NCI-H2227 (cell line): ENCODE measurements around the gene WDR33.

Experiments
- DNase-seq: peaks from one replicate; lab custom pipeline; 2025; ENCODE audit not compliant: unreplicated experiment; lab: John Stamatoyannopoulos, UW

WDR33 gene

DNA sequence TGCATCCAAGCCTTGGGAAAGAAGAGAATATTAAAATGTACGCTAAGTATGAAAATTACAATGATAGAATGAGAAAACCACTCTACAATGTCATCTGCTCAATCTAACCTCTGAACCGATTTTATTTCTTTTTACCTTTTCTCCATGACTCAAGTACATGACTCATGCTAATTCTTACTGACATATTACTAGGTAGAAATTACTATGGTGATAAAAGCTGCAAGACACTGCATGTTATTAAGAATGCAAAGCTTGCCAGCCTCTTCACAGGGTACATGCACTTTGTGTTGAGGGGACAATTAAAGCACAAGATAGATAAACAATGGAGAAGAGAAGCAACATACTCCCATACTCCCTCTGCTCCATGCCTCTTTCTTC, 89.0 kb downstream of the WDR33 start:
- DNase-seq: no peak

DNA sequence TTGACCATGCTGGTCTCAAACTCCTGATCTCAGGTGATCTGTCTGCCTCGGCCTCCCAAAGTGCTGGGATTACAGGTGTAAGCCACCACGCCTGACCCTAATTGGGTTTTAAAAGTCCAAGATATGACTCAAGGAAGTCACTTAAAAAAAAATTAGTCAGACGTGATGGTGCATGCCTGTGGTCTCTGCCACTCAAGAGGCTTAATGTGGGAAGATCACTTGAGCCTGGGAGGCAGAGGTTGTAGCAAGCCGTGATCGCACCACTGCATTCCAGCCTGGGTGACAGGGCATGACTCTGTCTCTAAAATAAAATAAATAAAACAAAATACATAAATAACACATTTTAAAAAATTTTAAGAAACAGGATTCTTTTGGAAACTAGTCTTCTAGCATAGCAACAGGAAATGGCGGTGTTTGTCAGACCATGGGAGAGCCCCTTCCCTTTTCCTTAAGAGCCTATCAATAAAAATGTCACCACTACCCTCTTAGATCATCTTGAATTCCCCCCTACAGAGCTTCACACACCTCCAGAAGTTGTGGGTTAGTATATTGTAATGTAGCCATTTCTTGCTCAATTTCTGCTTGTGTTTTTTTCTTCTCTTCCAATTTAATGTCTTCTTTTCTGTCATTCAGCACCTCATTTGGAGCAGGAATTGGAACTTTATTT, 89.5 kb downstream of the WDR33 start:
- no peak for DNase-seq

DNA sequence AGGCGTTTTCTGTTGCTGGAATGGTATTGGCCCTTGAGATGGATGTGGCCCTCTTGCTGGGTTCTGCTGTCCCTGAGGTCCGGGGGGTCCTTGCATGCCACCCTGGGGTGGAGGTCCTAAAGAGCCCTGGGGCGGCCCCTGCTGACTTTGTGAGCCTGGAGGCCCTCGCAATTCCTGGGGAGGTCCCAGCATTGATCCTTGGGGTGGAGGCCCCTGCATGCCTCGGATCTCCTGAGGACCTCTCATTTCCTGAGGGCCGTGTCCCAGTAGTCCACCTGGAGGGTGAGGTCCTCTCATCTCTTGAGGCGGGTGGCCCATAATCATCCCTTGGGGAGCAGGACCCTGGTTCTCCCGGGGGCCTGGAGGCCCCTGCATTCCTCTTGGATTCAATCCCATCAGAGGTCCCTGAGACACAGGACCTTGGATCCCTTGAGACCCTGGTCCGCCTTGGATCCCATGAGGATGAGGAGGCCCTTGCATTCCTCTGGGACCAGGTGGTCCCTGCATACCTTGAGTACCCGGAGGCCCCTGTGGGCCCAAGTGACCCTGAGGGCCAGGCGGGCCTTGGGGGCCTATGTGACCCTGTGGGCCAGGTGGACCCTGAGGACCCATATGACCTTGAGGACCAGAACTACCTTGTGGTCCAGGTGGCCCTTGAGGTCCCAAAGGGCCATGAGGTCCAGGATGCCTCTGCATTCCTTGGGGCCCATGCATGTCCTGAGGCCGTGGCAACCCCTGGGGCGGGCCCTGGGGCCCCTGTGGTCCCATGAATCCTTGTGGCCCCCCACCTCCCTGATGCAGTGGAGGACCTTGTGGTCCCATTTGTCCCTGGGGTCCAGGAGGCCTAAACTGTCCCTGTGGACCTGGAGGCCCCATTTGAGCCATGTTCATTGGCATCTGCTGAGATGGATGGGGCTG, 91.4 kb downstream of the WDR33 start:
- DNase-seq: no peak

DNA sequence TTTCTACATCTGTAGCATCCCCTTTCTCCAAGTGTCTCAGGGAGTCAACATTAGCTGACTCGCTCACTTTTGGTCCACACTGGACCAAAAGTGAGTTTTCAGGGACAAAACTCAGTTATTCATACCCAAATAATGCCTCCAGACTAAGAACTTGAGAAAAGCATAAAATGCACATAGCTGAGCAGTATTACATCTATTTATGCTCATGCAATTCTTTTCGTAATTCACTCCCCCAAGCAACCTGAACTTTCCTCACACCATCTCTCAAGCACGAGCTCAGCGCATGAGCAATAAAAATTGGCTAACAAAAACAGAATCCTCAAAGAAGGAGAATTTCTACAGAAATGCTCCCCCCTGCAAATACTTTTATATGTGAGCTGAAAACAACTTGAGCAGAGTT, 92.7 kb downstream of the WDR33 start:
- DNase-seq: no peak

DNA sequence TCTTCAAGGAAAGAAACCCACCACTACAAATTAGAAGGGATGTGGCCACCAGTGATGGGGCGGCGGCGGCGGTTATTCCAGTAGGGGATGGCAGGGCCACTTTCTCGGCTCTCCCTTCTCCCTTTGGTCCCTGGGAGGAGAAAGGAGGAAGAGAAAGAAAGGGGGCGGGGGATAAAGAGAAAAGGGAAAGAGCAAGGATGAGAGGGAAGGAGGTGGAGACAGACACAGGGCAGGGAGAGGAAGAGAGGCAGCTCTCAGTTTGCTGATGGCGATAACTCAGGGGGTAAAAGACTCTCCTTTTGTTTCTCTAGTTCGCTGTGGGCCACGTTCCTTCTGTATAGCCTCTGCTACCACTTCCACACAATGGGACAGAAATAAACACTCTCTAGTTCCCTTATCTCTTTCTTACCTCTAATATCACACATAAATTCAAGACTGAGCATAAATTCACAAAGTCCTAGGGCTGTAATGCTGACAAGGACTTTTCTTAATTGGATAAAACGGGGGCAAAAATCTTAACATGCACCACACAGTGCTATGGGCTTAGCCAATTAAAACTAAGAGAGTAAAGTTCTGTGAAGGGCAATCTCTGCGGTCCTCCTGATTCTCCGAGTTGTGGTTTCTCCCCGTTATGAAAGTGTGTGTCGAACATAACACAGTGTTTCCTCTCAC, 95.1 kb downstream of the WDR33 start:
- DNase-seq: no peak

DNA sequence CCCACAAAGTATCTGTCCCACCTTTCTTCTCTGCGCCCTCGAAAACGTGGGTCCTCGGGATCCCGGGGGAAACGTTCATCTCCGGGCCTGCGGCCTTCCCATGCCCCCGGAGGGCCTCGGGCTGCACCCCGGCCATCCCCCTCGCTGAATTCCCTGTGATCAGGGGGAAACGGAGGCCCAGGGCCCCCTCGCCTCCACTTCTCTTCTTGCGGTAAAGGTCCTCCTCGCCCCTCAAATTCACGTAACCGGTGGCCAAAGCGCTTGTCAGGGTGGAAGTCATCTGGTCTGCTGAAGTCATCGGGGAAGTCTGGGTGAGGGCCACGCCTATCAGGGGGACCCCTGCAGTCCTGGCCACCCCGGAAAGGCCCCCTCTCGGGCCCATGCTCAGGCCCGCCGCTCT, 97.4 kb downstream of the WDR33 start:
- no peak for DNase-seq

DNA sequence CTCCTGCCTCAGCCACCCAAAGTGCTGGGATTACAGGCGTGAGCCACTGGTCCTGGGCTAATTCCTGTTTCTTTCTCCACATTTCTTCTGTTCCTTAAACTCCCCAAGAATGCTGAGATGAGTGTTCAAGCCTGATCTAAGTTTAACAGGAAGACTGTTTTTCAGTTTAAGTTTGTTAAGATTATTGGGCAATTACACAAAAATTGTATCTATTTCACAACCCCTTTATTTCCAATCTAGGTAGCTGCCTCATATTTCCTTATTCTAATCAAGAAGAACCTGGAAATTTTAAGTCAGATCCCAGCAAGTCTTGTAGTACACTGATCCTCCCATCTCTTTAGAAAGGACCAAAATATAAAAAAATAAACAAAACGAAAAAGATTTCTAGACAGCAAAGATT, 98.0 kb downstream of the WDR33 start:
- DNase-seq: no peak

DNA sequence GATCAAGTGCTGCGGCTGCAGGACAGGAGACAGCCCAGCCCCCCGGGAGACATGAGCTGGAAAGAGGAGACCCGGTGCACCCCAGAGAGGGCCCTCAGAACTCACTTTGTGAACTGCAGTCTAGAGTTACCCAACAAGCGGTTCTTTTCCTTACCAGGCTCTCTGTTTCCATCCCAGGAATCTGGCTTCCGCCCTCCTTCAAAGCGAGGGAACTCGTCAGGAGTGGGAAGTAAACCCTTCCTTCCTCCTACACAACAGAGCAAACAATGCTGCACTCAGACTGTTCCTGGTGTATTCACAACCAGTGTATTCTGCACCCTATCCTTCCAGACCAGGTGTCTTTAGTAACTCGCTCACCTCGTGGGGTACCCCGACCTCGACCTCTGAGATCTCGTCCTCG, 101.6 kb downstream of the WDR33 start:
- DNase-seq: no peak

DNA sequence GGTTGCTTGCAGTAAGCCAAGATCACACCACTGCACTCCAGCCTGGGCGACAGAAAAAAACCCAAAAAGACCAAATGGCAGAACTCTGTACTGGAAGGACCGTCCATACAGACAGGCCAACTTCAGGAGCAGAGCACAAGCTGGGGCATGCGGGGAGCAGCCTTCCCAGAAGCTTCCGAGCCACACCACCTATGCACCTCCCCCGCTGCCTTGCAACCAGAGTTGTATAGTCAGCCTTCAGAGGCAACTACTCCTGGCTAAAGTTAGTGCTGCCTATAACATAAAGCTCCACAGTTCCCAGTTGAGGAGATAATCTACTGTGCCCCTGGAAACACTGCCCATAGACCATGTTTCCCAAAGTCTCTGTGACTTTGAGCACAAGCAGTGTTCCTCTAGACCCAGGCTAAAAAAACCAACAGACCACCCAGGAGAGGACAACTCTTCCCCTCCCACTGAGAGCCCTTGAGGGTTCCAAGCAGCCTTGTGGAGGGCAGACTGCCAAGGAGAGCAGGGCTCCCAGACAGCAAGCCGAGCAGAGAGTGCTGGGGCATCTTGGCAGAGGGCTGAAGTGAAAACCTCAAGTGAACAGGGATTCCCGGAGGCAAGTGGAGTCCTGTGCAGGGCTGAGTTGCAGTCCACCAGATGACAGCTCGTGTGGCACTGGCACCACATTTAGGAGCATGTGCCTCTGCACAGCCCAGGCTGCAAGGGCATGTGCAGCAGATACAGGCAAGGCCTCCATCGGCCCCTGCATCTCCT, 102.9 kb downstream of the WDR33 start:
- no peak for DNase-seq

DNA sequence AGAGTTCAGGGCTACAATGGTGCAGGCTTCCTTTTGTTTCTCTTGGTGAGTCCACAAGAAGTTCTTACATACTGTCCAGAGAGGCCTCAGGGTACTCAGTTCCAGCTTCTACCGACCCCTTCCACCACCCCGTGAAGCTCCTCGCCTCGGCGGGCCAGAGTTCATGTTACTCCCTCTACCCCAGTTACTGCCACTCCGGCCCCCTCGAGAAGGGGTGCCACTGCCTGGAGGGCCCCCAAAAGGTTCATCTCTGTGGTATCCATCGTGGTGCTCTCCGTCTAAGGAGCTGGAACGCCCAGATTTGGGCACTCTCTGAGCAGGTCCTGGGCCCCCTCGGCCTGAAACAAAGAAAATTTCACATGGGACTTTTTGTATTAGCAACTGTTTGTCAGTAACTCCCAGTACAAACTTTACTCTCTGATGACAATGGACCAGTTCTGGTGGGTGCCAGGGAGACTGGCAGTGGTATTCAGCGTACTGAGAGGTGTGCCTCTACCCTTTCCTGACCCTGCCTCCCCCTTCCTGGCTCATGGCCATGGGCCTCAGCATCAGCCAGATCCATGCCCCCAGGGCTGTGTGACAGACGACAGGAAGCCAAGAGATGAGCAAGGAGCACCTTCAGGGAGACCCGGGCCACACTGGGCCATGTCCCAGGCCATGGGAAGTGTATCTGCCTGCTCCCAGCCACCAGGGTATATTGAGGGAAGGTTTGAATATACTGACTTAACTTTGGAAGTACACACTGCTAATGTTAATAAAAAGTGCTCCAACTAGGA, 104.6 kb downstream of the WDR33 start:
- no peak for DNase-seq

DNA sequence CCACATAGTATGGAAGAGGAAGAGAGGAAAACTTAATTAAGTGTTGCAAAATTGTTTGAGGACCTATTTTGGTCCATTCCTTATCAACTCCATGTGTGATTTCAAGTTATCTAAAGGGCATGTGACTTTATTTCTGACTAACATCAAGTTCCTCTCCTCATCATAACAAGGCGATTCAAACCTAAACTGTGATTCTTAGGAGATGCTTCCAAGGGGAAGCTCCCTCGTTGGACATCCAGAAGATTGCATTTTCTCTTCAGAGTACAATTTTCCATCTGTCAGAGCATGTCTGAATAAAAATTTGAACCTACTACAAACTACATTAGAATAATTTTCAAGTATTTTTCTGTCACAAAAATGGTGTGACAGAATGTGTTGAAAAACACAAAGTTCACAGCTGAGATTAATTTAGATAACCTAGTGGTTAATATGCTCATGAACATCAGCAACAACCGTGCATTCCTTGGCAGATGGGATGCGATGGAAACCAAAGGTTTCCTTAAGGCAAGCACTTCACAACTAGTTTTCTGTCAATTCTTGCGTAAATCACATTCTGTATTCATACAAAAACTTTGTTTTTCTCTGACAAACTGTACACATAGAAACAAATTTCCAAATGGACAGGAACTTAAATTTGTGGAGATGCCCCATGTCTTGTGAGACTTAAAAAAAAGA, 105.4 kb downstream of the WDR33 start:
- no peak for DNase-seq

DNA sequence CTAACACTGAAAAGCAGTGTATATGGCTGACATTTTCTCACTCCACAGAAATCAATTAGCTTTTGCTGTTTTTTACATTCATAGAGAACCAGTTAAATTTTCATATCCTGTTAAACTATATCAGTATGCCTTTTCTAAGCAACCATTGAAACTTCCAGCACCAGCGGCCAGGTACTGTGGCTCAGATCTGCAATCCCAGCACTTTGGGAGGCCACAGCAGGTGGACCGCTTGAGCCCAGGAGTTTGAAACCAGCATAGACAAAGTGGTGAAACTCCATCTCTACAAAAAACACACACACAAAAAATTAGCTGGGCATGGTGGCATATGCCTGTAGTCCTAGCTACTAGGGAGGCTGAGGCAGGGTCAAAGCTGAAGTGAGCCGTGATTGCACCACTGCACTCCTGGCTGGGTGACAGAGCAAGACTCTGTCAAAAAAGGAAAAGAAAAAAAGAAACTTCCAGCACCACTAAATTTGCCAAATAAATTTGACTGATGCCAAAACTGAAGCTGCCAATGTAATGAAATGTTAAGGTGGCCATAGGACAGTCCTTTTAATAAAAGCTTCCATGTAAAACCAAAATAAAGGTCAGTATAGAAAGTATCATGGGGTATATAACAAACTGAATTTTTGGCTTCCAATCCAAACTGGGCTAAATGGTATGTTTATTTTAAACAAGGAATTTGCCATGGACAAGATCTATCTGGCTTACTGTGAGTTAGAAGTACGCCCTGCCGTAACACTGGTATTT, 106.2 kb downstream of the WDR33 start:
- DNase-seq: no peak

DNA sequence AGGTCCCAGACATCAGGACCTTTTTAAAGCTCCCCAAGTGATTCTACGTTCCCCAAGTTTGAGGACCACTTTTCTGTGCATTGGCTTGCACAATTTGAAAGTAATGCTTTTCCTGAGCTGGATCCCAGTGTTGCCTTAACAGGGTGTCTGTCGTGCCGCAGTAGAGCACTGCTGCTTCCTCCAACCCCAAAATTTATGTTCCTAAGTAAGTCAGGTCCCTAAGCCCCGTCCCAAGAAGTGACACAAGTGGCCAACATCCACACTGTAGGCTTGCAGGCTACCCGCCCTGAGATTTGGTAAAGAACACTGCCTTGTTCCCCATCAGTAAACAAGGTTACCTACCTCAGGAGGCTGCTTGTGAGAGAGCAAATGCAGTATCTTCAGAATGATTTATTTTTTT, 107.7 kb downstream of the WDR33 start:
- no peak for DNase-seq

DNA sequence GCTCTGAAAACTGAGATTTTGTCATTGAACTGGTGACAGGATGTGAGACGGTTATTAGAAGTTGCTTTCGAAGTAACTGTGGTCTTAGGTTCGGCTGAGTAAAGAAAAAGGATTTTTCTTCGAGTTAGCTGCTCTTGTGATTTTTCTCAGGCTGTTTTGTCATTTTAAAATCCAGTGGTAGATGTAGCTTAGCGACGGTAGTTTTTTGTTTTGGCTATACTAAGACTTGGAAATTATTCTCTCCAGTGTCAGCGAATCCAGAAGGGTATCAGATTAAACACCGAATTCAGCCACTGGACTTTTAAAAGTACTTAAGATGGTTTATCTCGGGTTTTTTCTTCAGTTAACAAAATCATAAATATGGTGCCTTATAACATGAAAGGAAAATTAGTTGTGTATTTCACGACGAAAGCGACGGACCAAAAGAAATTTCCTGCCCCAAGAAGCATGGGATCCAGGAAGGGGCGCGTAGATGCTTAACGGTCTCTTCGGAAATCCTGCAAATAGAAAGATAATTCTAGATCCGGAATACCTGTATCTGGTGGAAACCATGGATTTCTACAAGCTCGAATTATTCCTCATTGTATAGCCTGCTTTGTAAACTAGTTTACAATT, 108.5 kb downstream of the WDR33 start:
- DNase-seq: no peak

DNA sequence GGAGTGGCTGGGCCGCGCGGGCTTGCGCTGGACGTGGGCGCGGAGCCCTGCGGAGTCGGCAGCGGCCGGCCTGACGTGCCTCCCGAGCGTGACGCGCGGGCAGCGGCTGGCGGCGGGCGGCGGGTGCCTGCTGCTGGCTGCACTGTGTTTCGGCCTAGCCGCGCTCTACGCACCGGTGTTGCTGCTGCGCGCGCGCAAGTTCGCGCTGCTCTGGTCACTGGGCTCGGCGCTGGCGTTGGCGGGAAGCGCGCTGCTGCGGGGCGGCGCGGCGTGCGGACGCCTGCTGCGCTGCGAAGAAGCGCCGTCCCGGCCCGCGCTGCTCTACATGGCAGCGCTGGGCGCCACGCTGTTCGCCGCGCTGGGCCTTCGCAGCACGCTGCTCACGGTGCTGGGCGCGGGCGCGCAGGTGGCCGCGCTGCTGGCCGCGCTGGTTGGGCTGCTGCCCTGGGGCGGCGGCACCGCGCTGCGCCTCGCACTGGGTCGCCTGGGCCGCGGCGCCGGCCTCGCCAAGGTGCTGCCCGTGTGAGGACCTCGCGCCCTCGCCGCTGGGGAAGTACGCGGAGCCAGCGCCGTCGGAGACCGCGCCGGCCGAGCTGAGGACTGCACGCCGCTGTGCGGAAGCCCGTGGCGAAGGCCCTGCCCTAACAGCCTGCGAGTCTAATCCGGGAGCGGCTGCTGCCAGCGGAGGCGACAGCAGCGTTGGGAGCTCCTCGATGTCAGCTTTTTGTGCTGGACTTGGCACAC, 109.1 kb downstream of the WDR33 start:
- DNase-seq: peak; percentile 90

DNA sequence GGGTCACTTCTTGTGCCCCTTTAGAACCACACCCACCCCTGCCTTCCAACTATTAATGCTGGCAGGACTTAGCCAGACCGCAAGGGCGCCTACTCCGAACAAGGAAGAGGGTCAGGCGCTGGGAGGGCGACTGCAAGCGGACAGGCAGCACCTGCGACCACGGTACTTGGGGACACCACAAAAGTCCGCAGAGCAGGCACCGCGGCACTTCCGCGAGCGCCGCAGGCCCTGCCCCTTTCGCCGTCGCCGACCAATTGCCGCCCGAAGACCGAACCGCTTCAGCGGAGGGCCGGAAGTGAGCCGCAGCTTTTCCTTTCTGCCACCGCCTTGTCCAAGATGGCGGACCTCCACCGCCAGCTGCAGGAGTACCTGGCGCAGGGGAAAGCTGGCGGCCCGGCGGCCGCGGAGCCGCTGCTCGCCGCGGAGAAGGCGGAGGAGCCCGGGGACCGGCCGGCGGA, 109.7 kb downstream of the WDR33 start, which contains the start of gene SFT2D3:
SFT2D3 (plus strand) TSS at position 305 of the 458 bp plus-strand sequence; CDS start at position 337, 32 bp downstream.
- DNase-seq: peak; percentile 98

DNA sequence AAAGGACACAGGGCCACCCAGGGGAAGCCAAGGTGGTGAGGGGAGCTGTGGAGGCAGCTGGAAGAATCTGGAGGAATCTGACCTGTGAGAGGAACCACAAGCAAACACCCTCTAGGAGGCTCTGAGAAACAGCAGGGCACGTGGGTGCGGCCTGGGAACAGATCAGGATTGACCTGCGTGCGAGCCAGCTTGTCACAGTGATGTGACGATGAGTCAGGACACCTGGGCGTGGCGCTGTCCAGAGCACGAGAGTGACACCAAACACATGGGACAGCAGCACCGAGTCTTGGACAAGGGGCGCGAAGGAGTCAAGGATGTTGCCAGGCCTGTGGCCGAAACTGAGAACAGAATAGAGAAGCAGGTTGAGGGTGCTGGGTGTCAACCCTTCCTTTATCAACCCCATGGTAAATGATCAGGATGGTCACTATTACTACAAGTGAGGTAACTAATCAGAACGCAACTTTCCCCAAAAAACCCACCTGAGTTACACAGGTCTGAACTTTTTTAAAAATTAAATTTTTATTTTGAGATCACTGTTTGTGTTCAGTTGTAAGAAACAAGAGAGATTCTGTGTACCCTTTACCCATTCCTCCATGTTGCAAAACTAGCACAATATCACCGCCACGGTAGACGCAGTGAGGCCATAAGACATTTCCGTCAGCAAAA, 110.3 kb downstream of the WDR33 start:
- DNase-seq: peak; percentile 61
